HEK293 (cell line): ENCODE results near the gene RSU1.

Experiments
- CTCF ChIA-PET: fragments of 350-600 bp; formaldehyde crosslinking; extraction: SDS; loops from one replicate; lab custom pipeline; 2021; ENCODE audit warnings: antibody characterized with exemption; lab: Yijun Ruan, JAX
- POLR2A ChIA-PET: fragments of 300-600 bp; formaldehyde crosslinking; extraction: SDS; loops from one replicate; lab custom pipeline; 2020; ENCODE audit warnings: antibody characterized with exemption, inconsistent platforms; lab: Yijun Ruan, JAX
- H3K27ac ChIP-seq: fragments of 200-500 bp; sonication (Bioruptor generic); 2 replicates; pipeline ENCODE4 v1.5.1; 2014; ENCODE audit warnings: low read depth, low read length, control low read depth, inconsistent platforms; ENCODE audit errors: extremely low read depth
- H3K36me3 ChIP-seq, 2 experiments: fragments of 200-500 bp in 1 of 2; sonication (Bioruptor generic) in 1 of 2; 1 replicate in 1 of 2; 2 replicates in 1 of 2; pipeline ENCODE4 v1.5.1; 2014 to 2017; ENCODE audit warnings: inconsistent platforms in 2 of 2, low read length in 2 of 2; ENCODE audit not compliant: control insufficient read depth in 2 of 2, insufficient read depth in 1 of 2
- H3K4me1 ChIP-seq: fragments of 200-500 bp; sonication (Bioruptor generic); 2 replicates; pipeline ENCODE4 v1.5.1; 2014; ENCODE audit warnings: mild to moderate bottlenecking, low read length, inconsistent platforms; ENCODE audit not compliant: control insufficient read depth, insufficient read depth
- H3K4me3 ChIP-seq: 2 replicates; pipeline ENCODE4 v1.5.1; 2011; ENCODE audit warnings: low read depth, mild to moderate bottlenecking, control low read depth, low read length, moderate library complexity
- H3K9me3 ChIP-seq: fragments of 200-500 bp; sonication (Bioruptor generic); 2 replicates; pipeline ENCODE4 v1.5.1; 2014; ENCODE audit warnings: low read depth, low read length, inconsistent platforms; ENCODE audit not compliant: control insufficient read depth, insufficient read depth
- BCL11B ChIP-seq: fragments of 450-650 bp; formaldehyde crosslinking; IDR thresholded peaks from 2 replicates; pipeline ENCODE4 v1.5.1; 2016; ENCODE audit warnings: low read depth, missing biosample characterization, missing genetic modification characterization
- GFI1B ChIP-seq: fragments of 450-650 bp; formaldehyde crosslinking; IDR thresholded peaks from 2 replicates; pipeline ENCODE4 v1.5.1; 2016; ENCODE audit warnings: missing biosample characterization, missing genetic modification characterization
- KLF9 ChIP-seq: fragments of 450-650 bp; formaldehyde crosslinking; IDR thresholded peaks from 2 replicates; pipeline ENCODE4 v1.5.1; 2016; ENCODE audit warnings: missing biosample characterization, missing genetic modification characterization, low read depth
- PRDM1 ChIP-seq: fragments of 450-650 bp; formaldehyde crosslinking; IDR thresholded peaks from 2 replicates; pipeline ENCODE4; 2016; ENCODE audit warnings: missing biosample characterization, missing genetic modification characterization
- TRIM28 ChIP-seq: IDR thresholded peaks from 2 replicates; pipeline ENCODE4 v1.6.1; 2011; ENCODE audit warnings: low read length, control low read depth, borderline replicate concordance
- WT1 ChIP-seq: fragments of 450-650 bp; formaldehyde crosslinking; IDR thresholded peaks from 2 replicates; pipeline ENCODE4 v1.5.1; 2016; ENCODE audit warnings: missing biosample characterization, missing genetic modification characterization
- YY1 ChIP-seq: fragments of 450-650 bp; formaldehyde crosslinking; IDR thresholded peaks from 2 replicates; pipeline ENCODE4 v1.5.1; 2018; ENCODE audit warnings: missing biosample characterization, missing genetic modification characterization
- ZBTB17 ChIP-seq: fragments of 450-650 bp; formaldehyde crosslinking; IDR thresholded peaks from 2 replicates; pipeline ENCODE4 v1.5.1; 2016; ENCODE audit warnings: missing biosample characterization, missing genetic modification characterization
- ZFHX2 ChIP-seq: fragments of 450-650 bp; formaldehyde crosslinking; conservative IDR thresholded peaks from 2 replicates; pipeline ENCODE4 v1.5.1; 2016; ENCODE audit warnings: missing biosample characterization, missing genetic modification characterization
- ZFP41 ChIP-seq: fragments of 450-650 bp; formaldehyde crosslinking; IDR thresholded peaks from 2 replicates; pipeline ENCODE4 v1.5.1; 2016; ENCODE audit warnings: missing biosample characterization, missing genetic modification characterization, borderline replicate concordance
- ZNF155 ChIP-seq: fragments of 450-650 bp; formaldehyde crosslinking; IDR thresholded peaks from 2 replicates; pipeline ENCODE4 v1.5.1; 2016; ENCODE audit warnings: missing biosample characterization, missing genetic modification characterization
- ZNF211 ChIP-seq: fragments of 450-650 bp; formaldehyde crosslinking; IDR thresholded peaks from 2 replicates; pipeline ENCODE4 v1.5.1; 2016; ENCODE audit warnings: low read depth, missing biosample characterization, missing genetic modification characterization
- ZNF501 ChIP-seq: fragments of 450-650 bp; formaldehyde crosslinking; IDR thresholded peaks from 2 replicates; pipeline ENCODE4 v1.5.1; 2016; ENCODE audit warnings: missing biosample characterization, missing genetic modification characterization
- ZNF555 ChIP-seq: fragments of 450-650 bp; formaldehyde crosslinking; conservative IDR thresholded peaks from 2 replicates; pipeline ENCODE4 v1.5.1; 2017; ENCODE audit warnings: missing biosample characterization, mild to moderate bottlenecking, missing genetic modification characterization, inconsistent platforms
- ZNF561 ChIP-seq: fragments of 450-650 bp; IDR thresholded peaks from 2 replicates; pipeline ENCODE4 v1.5.1; 2018; ENCODE audit warnings: missing biosample characterization, missing genetic modification characterization, borderline replicate concordance
- ZNF596 ChIP-seq: fragments of 450-650 bp; IDR thresholded peaks from 2 replicates; pipeline ENCODE4 v1.5.0; 2018; ENCODE audit warnings: missing biosample characterization, mild to moderate bottlenecking, missing genetic modification characterization, moderate library complexity
- ZNF830 ChIP-seq: fragments of 450-650 bp; IDR thresholded peaks from 2 replicates; pipeline ENCODE4 v1.5.0; 2018; ENCODE audit warnings: missing biosample characterization, missing genetic modification characterization, low read depth, mild to moderate bottlenecking, moderate library complexity
- ZSCAN16 ChIP-seq: fragments of 450-650 bp; formaldehyde crosslinking; IDR thresholded peaks from 2 replicates; pipeline ENCODE4 v1.5.1; 2016; ENCODE audit warnings: missing biosample characterization, missing genetic modification characterization
- TF ChIP-seq, protein P1 (sequence below): fragments of 450-650 bp; formaldehyde crosslinking; IDR thresholded peaks from 2 replicates; pipeline ENCODE4 v1.5.1; 2016; ENCODE audit warnings: missing biosample characterization, missing genetic modification characterization
- TF ChIP-seq, protein P2 (sequence below): fragments of 450-650 bp; formaldehyde crosslinking; IDR thresholded peaks from 2 replicates; pipeline ENCODE4 v1.5.1; 2016; ENCODE audit warnings: missing biosample characterization, missing genetic modification characterization
- TF ChIP-seq, protein P3 (sequence below): fragments of 450-650 bp; formaldehyde crosslinking; IDR thresholded peaks from 2 replicates; pipeline ENCODE4 v1.5.1; 2016; ENCODE audit warnings: missing biosample characterization, missing genetic modification characterization
- TF ChIP-seq, protein P4 (sequence below): fragments of 450-650 bp; formaldehyde crosslinking; IDR thresholded peaks from 2 replicates; pipeline ENCODE4 v1.5.1; 2017; ENCODE audit warnings: missing biosample characterization, missing genetic modification characterization
- TF ChIP-seq, protein P5 (sequence below): fragments of 450-650 bp; formaldehyde crosslinking; IDR thresholded peaks from 2 replicates; pipeline ENCODE4 v1.5.1; 2016; ENCODE audit warnings: missing biosample characterization, missing genetic modification characterization

Gene RSU1

DNA sequence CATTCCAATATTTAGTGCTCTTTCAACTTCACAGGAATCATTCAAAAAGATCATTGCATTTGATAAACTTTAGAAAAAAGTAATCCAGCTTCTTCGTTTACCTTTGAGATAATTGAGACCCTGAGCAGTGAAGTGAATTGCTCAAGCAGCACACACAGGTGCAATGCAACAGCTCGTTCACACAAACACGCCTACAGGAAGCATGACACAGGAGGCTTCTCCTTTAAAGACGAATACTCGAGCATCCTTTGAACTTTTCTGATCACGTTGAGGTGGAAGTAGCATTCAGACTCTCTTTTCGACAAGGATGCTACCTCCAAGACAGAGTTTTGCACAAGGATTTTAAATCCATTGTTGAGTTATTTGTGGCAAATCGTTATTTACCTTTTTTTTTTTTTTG lies 18.0 kb upstream of the RSU1 start:
- Histone ChIP-seq H3K4me3 (no peak overlapping the region), H3K9me3 (no peaks in the 10 kb centered on the region), H3K36me3 (no peaks in the 10 kb centered on the region), H3K4me1 (no peaks in the 10 kb centered on the region), H3K27ac (no peak overlapping the region)
- TF ChIP-seq BCL11B (no peak), ZNF155 (tag by site-specific recombination) (no peak), YY1 (tag by site-specific recombination) (no peak)
- TF ChIP-seq, protein P1, sequence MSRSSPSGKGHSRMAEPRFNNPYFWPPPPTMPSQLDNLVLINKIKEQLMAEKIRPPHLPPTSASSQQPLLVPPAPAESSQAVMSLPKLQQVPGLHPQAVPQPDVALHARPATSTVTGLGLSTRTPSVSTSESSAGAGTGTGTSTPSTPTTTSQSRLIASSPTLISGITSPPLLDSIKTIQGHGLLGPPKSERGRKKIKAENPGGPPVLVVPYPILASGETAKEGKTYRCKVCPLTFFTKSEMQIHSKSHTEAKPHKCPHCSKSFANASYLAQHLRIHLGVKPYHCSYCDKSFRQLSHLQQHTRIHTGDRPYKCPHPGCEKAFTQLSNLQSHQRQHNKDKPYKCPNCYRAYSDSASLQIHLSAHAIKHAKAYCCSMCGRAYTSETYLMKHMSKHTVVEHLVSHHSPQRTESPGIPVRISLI (tag by site-specific recombination), result no peak
- ChIA-PET CTCF (interaction anchor here (1.5 kb wide), 1 partner anchor 423 kb away, joined by 5 read pairs; no protein-coding TSS in a partner anchor), POLR2A (no interaction called here)

DNA sequence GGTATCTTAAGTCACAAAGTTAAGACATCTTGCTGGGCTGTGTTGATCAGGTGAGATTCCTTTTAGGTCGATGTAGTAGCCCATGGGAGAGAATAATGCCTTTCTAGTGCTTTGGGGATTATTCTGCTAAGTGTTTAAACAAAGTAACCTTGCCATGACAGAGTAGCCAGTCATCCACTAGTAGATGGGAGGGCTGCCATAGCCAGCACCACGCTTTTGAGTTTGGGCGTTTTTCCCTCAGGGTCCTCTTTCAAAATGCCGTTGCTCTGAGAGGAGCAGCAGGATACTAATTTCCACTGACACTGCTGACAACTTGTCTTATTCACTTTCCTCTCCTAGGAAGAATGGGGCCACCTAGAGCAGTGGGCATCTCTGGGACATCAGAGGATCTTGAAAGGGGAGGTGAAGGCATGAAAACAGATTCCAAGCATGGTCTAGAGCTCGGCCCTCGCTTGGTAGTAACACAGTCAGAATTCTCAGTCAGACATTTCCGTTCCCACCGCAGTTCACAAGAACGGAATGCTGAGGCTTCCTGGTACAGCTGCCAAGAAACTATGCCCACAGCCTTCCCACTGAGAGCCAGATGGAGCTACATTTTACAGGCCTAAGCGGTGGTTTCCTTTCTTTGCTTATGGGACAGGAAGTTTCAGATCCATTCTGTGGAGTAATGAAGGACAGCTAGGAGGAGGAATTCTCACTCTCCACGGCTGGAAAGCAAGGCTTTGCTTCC lies 15.3 kb upstream of the RSU1 start:
- TF ChIP-seq, protein P2, sequence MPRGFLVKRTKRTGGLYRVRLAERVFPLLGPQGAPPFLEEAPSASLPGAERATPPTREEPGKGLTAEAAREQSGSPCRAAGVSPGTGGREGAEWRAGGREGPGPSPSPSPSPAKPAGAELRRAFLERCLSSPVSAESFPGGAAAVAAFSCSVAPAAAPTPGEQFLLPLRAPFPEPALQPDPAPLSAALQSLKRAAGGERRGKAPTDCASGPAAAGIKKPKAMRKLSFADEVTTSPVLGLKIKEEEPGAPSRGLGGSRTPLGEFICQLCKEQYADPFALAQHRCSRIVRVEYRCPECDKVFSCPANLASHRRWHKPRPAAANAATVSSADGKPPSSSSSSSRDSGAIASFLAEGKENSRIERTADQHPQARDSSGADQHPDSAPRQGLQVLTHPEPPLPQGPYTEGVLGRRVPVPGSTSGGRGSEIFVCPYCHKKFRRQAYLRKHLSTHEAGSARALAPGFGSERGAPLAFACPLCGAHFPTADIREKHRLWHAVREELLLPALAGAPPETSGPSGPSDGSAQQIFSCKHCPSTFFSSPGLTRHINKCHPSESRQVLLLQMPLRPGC (tag by site-specific recombination), result no peak
- TF ChIP-seq ZNF501 (tag by site-specific recombination) (no peak), ZNF830 (tag by site-specific recombination) (no peak), ZNF561 (tag by site-specific recombination) (no peak), ZNF211 (tag by site-specific recombination) (no peak), ZSCAN16 (tag by site-specific recombination) (no peak), ZNF596 (tag by site-specific recombination) (no peak), ZNF555 (no peak), WT1 (no peak), TRIM28 (no peak)
- TF ChIP-seq, protein P3, sequence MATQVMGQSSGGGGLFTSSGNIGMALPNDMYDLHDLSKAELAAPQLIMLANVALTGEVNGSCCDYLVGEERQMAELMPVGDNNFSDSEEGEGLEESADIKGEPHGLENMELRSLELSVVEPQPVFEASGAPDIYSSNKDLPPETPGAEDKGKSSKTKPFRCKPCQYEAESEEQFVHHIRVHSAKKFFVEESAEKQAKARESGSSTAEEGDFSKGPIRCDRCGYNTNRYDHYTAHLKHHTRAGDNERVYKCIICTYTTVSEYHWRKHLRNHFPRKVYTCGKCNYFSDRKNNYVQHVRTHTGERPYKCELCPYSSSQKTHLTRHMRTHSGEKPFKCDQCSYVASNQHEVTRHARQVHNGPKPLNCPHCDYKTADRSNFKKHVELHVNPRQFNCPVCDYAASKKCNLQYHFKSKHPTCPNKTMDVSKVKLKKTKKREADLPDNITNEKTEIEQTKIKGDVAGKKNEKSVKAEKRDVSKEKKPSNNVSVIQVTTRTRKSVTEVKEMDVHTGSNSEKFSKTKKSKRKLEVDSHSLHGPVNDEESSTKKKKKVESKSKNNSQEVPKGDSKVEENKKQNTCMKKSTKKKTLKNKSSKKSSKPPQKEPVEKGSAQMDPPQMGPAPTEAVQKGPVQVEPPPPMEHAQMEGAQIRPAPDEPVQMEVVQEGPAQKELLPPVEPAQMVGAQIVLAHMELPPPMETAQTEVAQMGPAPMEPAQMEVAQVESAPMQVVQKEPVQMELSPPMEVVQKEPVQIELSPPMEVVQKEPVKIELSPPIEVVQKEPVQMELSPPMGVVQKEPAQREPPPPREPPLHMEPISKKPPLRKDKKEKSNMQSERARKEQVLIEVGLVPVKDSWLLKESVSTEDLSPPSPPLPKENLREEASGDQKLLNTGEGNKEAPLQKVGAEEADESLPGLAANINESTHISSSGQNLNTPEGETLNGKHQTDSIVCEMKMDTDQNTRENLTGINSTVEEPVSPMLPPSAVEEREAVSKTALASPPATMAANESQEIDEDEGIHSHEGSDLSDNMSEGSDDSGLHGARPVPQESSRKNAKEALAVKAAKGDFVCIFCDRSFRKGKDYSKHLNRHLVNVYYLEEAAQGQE (tag by site-specific recombination), result no peak
- POLR2A ChIA-PET, result no interaction called here
- Histone ChIP-seq H3K36me3 (no peaks in the 10 kb centered on the region), H3K4me1 (no peaks in the 10 kb centered on the region), H3K4me3 (no peak overlapping the region), H3K27ac (no peak overlapping the region), H3K9me3 (no peaks in the 10 kb centered on the region)
- CTCF ChIA-PET, result interaction anchor here (0.6 to 2.0 kb wide), 2 partner anchors 10 to 418 kb away, joined by 3 to 9 read pairs; no protein-coding TSS in a partner anchor

DNA sequence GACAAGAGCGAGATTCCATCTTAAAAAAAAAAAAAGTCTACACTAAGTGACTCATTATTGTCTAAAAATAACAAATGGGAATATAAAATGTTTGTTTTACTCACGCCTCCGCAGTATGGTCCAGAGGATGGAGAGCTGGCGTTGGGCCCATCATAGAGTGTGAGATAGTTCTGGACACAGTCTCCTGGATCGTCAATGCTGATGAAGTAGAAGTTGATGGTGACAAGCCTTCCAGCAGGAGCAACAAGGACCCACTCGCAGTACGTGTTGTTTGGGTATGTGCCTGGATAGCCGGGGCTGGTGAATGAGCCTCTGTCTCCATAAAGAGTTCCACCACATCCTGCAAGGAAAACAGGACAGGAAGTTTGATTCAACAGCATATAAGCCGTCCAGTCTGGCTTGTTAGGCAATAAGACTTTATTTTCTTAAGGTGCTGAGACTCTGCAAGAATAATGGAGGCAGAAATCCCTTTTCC lies 11.5 kb upstream of the RSU1 start:
- Histone ChIP-seq H3K36me3 (no peaks in the 10 kb centered on the region), H3K9me3 (no peaks in the 10 kb centered on the region), H3K4me3 (no peak overlapping the region), H3K4me1 (no peaks in the 10 kb centered on the region), H3K27ac (no peak overlapping the region)
- CTCF ChIA-PET, result interaction anchor here (0.6 to 2.1 kb wide), 19 partner anchors 9 to 1696 kb away, joined by 3 to 10 read pairs (median 4); no protein-coding TSS in a partner anchor
- TF ChIP-seq GFI1B (tag by site-specific recombination), result no peak
- no peak for TF ChIP-seq PRDM1 (tag by site-specific recombination)
- TF ChIP-seq ZFP41 (tag by site-specific recombination), result no peak
- TF ChIP-seq KLF9 (tag by site-specific recombination), result no peak
- TF ChIP-seq ZFHX2 (tag by site-specific recombination), result 0 out of 2 replicates have a peak, but pooled peaks have one; percentile 9
- TF ChIP-seq, protein P4, sequence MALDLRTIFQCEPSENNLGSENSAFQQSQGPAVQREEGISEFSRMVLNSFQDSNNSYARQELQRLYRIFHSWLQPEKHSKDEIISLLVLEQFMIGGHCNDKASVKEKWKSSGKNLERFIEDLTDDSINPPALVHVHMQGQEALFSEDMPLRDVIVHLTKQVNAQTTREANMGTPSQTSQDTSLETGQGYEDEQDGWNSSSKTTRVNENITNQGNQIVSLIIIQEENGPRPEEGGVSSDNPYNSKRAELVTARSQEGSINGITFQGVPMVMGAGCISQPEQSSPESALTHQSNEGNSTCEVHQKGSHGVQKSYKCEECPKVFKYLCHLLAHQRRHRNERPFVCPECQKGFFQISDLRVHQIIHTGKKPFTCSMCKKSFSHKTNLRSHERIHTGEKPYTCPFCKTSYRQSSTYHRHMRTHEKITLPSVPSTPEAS (tag by site-specific recombination), result no peak
- 0 out of 2 replicates have a peak, but pooled peaks have one; percentile 1 for TF ChIP-seq ZBTB17 (tag by site-specific recombination)
- TF ChIP-seq, protein P5, sequence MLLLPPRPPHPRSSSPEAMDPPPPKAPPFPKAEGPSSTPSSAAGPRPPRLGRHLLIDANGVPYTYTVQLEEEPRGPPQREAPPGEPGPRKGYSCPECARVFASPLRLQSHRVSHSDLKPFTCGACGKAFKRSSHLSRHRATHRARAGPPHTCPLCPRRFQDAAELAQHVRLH (tag by site-specific recombination), result 0 out of 2 replicates have a peak, but pooled peaks have one; percentile 1
- POLR2A ChIA-PET, result no interaction called here
